ENCODE data around the gene MYL4. TPM values are rescaled to one million over a fixed set of nuclear protein-coding genes. Genes with fewer than 3 reads are reported as not detected.
"Not testable (repeated sequence)": the region's sequence is repeated elsewhere in the genome, so short reads cannot be mapped to it uniquely, and the experiment has no call there.

The MYL4 gene
- total RNA-seq, result 10 to 100 TPM in 1 of 4 donors, 1 to 10 TPM in 3; 5.2 to 11.0 (median 6.2) TPM

GRCh38 chr17:47208744-47209488 is at the start of gene MYL4:
Gene MYL4, plus strand, starts transcription at chr17:47209348. Its CDS starts 75 bp downstream, at chr17:47209423.
- Histone ChIP-seq H3K27me3 (no peaks in the 10 kb centered on the region), H3K4me1 (peaks cover 45 to 82% of the 10 kb centered on the region in 2 donors), H3K36me3 (no peaks in the 10 kb centered on the region), H3K9me3 (no peaks in the 10 kb centered on the region), H3K4me3 (replicated peaks in 1 of 3) (no peak within 1 kb of the TSS), H3K27ac (peak within 1 kb of the TSS; percentile 96 to 97 (median 97))
- DNase-seq, result peak; percentile 50 to 62
- intact Hi-C loops (cut with DNase I), result no loop called here
- 75 to 81% methylated on average over 6 of the region's 6 CpGs for WGBS, 2 donors
- no peak for TF ChIP-seq POLR2A (IDR thresholded peaks at IDR 0.05)
- no peak for TF ChIP-seq CTCF (IDR thresholded peaks at IDR 0.05)

GRCh38 chr17:47162013-47162622 is 47.0 kb upstream of the MYL4 start:
- Histone ChIP-seq H3K27ac (peak overlapping the region; percentile 21 to 61 (median 59)), H3K4me1 (peaks cover 26 to 35% of the 10 kb centered on the region in 2 donors), H3K9me3 (no peaks in the 10 kb centered on the region), H3K27me3 (no peaks in the 10 kb centered on the region), H3K36me3 (peaks cover 14 to 22% of the 10 kb centered on the region in 2 donors), H3K4me3 (replicated peaks in 1 of 3) (no peak overlapping the region)
- 75 to 79% methylated on average over 2 of the region's 2 CpGs for WGBS, 2 donors
- intact Hi-C loops (cut with DNase I), result no loop called here
- no peak for DNase-seq
- no peak for TF ChIP-seq POLR2A (IDR thresholded peaks at IDR 0.05)
- TF ChIP-seq CTCF (IDR thresholded peaks at IDR 0.05), result no peak

DNA sequence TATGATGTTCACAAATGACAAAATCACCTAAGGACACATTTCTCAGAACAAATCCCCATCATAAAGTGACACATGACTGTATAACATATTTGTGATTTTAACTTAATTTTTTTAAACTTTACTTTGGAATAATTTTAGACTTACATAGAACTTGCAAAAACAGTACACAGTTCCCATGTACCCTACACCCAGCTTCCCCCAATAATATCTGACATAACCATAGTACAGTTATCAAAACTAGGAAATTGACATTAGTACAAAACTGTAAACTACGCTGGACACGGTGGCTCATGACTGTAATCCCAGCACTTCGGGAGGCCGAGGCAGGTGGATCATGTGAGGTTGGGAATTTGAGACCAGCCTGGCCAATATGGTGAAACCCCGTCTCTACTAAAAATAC is 44.9 kb upstream of the MYL4 start:
- intact Hi-C loops (cut with DNase I), result no loop called here
- TF ChIP-seq POLR2A (IDR thresholded peaks at IDR 0.05) (no peak), CTCF (IDR thresholded peaks at IDR 0.05) (no peak)
- Histone ChIP-seq H3K9me3 (no peaks in the 10 kb centered on the region), H3K27me3 (no peaks in the 10 kb centered on the region), H3K27ac (no peak overlapping the region), H3K36me3 (peaks cover 7 to 15% of the 10 kb centered on the region in 2 donors), H3K4me3 (replicated peaks in 1 of 3) (no peak overlapping the region), H3K4me1 (peaks cover 44 to 52% of the 10 kb centered on the region in 2 donors)
- DNase-seq, result no peak
- WGBS, 2 donors, result 95% methylated on average over 5 of the region's 5 CpGs

GRCh38 chr17:47165137-47165536 is 44.0 kb upstream of the MYL4 start:
- H3K4me3 ChIP-seq (replicated peaks in 1 of 3), result no peak overlapping the region
- intact Hi-C loops (cut with DNase I), result no loop called here
- peaks cover 4 to 6% of the 10 kb centered on the region in 2 donors for H3K36me3 ChIP-seq
- no peak for TF ChIP-seq CTCF (IDR thresholded peaks at IDR 0.05)
- no peak for TF ChIP-seq POLR2A (IDR thresholded peaks at IDR 0.05)
- peak overlapping the region in 1 of 3 donors; percentile 10 for H3K27ac ChIP-seq
- no peak for DNase-seq
- no peaks in the 10 kb centered on the region for H3K27me3 ChIP-seq
- H3K4me1 ChIP-seq, result peaks cover 51 to 61% of the 10 kb centered on the region in 2 donors
- 80 to 83% methylated on average over 2 of the region's 2 CpGs for WGBS, 2 donors
- no peaks in the 10 kb centered on the region for H3K9me3 ChIP-seq

GRCh38 chr17:47166854-47167253 is 42.3 kb upstream of the MYL4 start:
- not testable (repeated sequence) for DNase-seq

DNA sequence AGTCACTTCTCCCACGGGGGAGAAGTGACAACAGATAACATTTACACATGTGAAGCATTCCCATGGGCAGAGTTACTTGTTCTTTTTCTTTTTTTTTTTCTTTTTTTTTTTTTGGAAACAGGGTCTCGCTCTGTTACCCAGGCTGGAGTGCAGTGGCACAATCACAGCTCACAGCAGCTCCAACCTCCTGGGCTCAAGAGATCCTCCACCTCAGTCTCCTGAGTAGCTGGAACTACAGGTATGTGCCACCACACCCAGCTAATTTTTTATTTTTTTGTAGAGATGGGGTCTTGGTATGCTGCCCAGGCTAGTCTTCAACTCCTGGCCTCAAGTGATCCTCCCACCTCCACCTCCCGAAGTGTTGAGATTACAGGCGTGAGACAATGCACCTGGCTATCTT is 40.3 kb upstream of the MYL4 start:
- H3K27me3 ChIP-seq; H3K4me3 ChIP-seq (replicated peaks in 1 of 3); H3K36me3 ChIP-seq; intact Hi-C loops (cut with DNase I); H3K9me3 ChIP-seq: not testable (repeated sequence)
- WGBS, 2 donors, result 37 to 51% methylated on average over 4 of the region's 4 CpGs
- peak overlapping the region; percentile 88 to 90 (median 90) for H3K27ac ChIP-seq
- DNase-seq, result peak; percentile 86 to 90
- H3K4me1 ChIP-seq, result peaks cover 68 to 73% of the 10 kb centered on the region in 2 donors

More at GRCh38 chr17:47166854-47167253, 42.3 kb upstream of the MYL4 start:
- Histone ChIP-seq H3K27ac (peak overlapping the region; percentile 38 to 90 (median 90)), H3K4me1 (peaks cover 62 to 71% of the 10 kb centered on the region in 2 donors)
- intact Hi-C loops (cut with DNase I); H3K27me3 ChIP-seq; H3K4me3 ChIP-seq (replicated peaks in 1 of 3); H3K36me3 ChIP-seq; H3K9me3 ChIP-seq: not testable (repeated sequence)
- 95% methylated on average over 5 of the region's 5 CpGs for WGBS, 2 donors

Measured in thyroid gland (tissue), 4 donors.